LNCAP (cell line): Measurements from ENCODE around the gene MICAL2.

Experiments
- CTCF ChIP-seq: fragments of 450-650 bp; IDR thresholded peaks from 2 replicates; pipeline ENCODE4 v1.5.1; 2017; ENCODE audit warnings: mild to moderate bottlenecking

MICAL2 gene

GRCh38 chr11:12155696-12156095 lies 45.3 kb downstream of the MICAL2 start:
- TF ChIP-seq CTCF, result no peak

GRCh38 chr11:12156301-12157140 lies 46.1 kb downstream of the MICAL2 start:
- TF ChIP-seq CTCF, result no peak

- no peak for TF ChIP-seq CTCF
Observed at GRCh38 chr11:12157241-12157661, 46.9 kb downstream of the MICAL2 start.

- TF ChIP-seq CTCF, result no peak
Observed at GRCh38 chr11:12158909-12159308, 48.5 kb downstream of the MICAL2 start.

GRCh38 chr11:12159351-12160099 lies 49.1 kb downstream of the MICAL2 start:
- TF ChIP-seq CTCF, result no peak

- no peak for TF ChIP-seq CTCF
Observed at GRCh38 chr11:12160231-12160630, 49.8 kb downstream of the MICAL2 start.

- no peak for TF ChIP-seq CTCF
Observed at GRCh38 chr11:12160680-12161079, 50.3 kb downstream of the MICAL2 start.
